Stimulated activated CD8-positive, alpha-beta memory T cell treated with anti-CD3 and anti-CD28 coated beads, Interleukin-7, amount 100 ng/mL, for 48 hours (primary cell): Measurements from ENCODE around the gene GOLGA3.
"Not testable (repeated sequence)": the region's sequence is repeated elsewhere in the genome, so short reads cannot be mapped to it uniquely, and the experiment has no call there.

Experiments used
- DNase-seq, 2 donors: peaks; one replicate each; pipeline ENCODE4 v3.0.0-alpha.2; 2020; ENCODE audit warnings: low read depth in 1 of 2; ENCODE audit errors: extremely low read depth in 1 of 2

Gene GOLGA3

DNA sequence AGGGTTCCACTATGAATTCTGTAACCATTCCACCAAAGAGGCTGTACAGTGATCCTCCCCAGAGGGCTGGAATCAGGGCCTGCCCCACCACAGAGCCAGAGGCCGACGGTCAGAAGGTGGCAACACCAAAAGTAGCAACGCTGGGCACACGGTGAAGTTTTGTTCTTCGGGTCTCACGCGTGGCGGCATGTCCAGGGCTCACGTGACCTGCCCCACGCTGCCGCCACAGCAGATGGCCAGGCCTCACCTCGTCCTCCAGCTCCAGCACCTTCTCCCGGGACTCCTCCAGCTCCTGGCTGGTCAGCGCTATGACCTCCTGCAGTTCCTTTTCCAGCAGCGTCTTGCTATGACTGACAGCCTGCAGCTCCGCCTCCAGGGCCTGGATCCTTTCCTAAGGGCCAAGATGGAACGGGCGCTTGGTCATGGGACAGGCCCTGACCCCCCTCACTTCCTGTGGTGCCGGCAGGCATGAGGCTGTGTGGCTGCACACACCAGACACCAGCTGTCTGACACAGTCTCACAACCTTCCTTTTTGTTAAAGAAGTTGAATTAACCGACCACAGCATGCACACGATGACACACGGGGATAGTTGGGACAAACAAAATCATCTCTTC, 44.6 kb downstream of the GOLGA3 start:
- no peak for DNase-seq

DNA sequence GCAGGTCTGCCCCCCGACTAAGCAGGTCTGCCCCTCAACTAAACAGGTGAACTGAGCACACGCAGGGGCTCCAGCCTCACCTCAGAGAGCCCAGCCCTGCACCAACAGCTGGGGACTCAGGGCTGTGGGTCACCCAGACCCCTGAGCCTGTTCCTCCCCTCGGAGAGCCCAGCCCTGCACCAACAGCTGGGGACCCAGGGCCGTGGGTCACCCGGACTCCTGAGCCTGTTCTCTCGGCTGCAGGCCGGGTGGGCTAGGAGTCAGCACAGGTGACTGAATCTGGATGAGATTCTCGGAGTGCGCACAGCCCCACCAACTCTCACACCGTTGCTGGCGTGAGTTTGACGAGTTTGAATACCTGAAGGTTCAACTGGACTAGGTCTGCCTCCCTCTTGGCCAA, 46.7 kb downstream of the GOLGA3 start:
- no peak for DNase-seq

DNA sequence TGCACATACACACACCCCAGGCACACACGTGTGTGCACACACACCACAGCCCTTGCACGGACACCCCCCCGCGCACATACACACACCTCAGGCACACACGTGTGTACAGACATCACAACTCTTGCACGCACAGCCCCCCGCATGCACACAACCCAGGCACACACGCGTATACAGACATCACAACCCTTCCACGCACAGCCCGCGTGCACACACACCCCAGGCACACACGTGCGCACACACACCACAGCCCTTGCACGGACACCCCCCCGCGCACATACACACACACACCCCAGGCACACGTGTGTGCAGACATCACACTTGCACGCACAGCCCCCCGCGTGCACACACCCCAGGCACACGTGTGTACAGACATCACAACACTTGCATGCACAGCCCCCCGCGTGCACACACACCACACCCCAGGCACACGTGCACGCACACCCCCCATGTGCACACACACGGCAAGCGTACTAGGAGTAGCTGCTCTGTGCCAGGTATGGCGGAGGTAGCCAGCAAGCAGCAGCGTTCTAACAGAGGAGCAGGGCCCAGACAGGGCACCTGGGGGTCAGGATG, 48.8 kb downstream of the GOLGA3 start:
- DNase-seq: no peak

DNA sequence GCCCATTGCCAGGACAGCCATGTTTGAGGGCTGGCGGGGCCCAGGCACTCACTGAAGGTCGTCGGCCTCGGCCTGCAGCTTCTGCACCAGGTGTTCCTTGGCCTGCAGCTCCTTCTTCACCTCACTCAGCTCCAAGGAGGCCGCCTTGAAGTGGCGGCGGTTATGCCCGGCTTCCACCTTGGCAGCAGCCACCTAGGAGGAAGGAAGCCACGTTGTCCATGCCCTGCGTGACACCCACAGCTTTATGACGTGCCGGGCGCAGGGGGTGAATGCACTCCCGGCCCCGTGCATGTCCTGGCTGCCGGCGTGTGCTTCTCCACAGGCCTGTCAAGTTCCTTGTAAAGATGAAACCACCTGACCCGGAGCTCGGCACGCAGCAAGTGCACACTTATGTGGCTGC, 51.1 kb downstream of the GOLGA3 start:
- no peak for DNase-seq

DNA sequence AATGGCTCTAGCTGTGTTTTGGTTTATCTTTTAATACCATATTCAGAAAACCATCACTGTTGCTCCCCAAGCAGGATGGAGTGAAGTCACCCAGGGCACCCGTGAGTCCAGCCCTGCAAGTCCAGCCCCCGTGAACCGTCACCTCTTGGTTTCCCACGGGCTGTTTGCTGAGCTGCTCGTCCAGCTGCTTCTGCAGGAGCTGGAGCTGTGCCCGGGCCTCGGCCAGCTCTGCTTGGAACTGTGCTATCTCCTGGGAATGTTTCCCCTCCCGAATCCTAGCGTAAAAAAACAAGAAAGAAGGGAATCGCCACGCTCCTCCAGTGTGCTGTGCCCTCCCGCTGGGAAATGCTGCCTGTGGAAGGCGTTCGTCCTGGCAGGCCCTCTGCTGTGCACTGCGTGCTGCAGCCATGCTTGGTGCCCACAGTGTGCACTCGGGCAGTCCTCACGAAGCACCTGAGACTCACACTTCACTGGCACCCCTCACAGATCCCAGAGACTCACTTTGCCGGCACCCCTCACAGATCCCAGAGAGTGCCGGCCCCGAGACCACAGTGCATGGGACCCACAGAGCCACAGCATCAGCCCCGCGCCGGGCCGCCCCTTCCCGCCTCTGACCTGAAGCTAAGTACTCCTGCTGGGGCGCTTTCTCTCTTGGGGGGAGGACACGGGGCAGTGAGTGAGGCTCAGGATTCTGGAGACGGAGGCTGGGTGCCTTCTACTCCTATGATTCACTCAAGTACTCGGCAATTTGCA, 51.7 kb downstream of the GOLGA3 start:
- DNase-seq: no peak

DNA sequence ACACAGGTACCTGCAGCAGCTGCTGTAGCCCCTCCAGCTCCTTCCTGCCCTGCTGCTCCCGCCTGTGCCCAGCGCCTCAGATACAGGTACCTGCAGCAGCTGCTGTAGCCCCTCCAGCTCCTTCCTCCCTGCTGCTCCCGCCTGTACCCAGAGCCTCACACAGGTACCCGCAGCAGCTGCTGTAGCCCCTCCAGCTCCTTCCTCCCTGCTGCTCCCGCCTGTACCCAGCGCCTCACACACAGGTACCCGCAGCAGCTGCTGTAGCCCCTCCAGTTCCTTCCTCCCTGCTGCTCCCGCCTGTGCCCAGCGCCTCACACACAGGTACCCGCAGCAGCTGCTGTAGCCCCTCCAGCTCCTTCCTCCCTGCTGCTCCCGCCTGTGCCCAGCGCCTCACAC, 52.4 kb downstream of the GOLGA3 start:
- not testable (repeated sequence) for DNase-seq

DNA sequence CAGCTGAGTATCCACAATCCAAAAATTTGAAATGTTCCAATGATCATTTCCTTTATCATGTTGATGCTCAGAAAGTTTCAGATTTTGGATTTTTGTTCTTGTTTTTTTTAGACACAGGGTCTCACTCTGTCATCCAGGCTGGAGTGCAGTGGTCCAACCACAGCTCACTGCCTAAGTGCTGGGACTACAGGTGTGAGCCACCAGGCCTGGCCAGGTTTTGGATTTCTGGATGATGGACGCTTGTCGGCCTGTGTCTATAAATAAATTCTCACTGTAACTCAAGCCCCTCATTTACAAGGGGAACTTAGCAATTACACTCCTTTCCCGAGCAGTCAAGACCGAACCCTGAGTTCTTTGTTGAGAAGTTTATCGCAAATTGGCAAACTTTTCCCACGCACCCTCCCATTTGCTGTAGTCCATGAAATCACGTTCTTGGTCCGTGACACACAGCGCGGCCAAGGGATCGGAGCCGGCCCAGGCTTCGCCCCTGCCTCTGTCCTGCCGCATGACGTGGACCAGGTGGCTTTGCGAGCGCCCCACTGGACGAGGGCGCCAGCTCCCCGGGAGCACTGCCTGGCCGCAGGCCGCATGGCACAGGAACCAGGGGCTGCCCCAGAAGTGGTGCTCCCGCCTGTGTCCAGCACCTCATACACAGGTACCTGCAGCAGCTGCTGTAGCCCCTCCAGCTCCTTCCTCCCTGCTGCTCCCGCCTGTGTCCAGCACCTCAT, 53.0 kb downstream of the GOLGA3 start:
- no peak for DNase-seq

DNA sequence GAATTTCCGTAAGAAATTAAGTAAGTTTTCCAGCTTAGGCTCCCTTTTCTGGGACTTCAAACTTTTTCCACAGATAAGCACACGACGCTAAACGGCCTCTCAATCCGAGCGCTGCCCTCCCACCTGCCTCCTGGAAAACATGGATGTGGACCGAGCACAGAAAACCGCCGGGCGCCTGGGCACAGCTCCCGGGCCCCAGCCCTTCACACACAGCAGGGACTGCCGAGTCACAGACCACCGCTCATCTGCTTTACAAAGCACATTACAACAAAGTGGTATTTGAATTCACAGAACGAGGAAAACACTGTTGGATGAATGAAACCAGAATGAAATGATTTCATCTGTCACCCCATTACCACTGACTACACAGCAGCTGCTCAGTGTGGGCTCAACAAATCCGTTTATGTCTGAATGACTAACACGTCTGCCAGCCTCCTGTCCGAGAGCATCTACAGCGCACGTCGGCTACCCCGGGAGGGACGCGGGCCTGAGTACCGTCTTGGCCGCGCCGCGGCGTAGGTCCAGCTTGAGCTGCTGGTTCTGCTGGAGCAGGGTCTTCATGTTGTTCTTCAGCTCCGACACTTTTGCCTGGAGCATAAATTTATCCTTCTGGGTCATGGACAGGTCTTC, 53.9 kb downstream of the GOLGA3 start:
- DNase-seq: no peak

DNA sequence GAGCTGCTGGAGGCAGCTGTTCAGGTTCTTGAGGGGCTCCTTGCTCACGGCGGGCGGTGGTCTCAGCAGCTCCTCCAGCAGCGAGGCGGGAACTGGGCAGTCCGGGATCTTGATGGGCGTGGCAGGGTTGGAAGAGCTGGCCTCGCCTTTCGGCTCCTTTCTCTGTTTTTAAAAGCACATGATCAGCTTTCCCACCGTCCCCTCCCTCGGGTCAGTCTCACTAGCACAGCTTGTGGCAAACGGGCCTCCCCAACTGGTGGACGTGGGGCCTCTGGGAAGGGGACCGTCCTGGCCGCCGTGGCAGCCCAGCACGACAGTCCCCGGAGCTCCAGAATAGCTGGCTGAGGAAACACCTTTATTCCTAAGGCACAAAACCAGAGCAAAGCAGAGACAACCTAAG, 54.5 kb downstream of the GOLGA3 start:
- DNase-seq: no peak

DNA sequence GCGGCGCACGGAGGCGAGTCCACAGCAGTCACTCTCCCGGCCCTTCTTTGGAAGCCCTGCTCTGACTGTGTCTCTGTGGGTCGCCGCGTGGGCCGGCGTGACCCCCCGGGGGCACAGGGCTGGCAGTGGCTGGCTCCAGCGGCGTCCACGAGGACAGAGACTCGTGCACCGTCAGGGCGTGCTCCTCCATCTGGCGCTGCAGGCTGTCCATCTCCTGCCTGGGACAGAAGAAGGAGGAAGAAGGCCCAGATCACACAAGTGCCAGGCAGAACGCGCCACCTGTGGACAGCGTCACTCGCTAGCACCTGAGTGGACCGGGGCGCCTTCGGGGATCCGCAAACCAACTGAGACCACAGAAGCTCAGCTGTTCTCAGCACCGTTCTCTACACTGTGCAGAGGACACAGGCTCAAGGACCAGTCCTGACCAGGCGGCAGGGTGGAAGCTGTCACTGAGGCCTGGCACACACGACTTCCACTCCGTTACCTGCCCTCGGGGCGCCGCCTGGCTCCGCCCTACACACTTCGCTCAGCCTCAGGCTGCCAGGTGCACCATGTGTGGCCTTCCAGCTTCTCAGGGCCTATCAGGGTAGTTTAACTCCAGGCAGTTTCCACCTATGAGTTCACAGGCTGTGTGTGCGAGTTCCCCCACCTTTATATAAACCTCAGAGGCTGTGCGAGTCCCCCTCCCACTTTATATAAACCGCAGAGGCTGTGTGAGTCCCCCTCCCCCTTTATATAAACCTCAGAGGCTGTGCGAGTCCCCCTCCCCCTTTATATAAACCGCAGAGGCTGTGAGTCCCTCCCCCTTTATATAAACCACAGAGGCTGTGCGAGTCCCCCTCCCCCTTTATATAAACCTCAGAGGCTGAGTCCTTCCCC, 55.4 kb downstream of the GOLGA3 start:
- DNase-seq: no peak

DNA sequence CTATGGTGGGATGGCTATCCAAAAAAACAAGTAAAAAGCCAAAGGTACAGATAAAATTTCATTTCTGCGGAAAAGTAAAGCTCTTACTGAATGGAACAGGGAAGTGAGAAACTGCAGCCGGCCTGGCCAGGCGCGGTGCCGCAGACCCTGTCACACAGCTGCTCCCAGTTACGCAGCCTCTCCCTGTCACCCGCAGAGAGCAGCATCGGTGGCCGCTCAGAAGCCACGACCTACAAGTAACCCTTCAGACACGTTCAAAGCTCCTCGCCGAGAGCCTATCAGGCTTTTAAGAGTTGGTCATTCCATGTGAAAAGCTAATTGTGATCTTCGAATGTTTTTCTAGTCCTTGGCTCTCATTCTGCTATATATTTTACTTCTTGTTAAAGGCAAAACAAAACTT, 56.1 kb downstream of the GOLGA3 start:
- DNase-seq: no peak

DNA sequence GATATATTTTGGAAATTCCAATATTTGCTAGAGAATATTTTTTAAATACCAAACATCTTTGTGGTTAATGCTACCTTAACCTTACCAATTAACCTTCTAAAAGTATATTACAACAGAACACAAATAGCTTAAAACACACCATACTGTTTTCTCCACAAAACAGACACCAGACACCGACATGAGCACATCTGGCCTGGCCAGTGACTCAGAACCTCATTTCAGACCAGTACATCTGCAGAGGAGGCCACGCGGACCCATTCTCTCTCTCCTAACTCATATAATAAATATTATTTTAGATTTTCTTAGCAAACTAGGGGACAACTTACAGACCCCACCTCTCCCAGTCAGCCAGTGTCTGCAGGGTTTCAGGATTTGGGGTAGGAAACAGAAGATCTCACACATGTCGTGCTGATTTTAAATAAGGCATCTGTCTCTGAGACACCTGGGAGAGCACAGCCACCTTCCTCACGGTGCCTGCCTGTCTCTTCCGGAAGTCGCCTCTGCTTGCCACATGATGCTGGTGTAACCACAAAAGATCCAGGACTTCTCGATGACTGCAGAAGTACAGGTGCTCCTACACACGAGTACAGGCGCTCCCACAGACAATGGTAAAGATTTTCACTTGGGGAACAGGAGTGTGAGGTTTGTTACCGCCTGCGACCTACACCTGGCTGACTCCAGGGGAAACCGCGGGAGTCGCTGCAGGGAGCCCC, 57.4 kb downstream of the GOLGA3 start:
- no peak for DNase-seq

DNA sequence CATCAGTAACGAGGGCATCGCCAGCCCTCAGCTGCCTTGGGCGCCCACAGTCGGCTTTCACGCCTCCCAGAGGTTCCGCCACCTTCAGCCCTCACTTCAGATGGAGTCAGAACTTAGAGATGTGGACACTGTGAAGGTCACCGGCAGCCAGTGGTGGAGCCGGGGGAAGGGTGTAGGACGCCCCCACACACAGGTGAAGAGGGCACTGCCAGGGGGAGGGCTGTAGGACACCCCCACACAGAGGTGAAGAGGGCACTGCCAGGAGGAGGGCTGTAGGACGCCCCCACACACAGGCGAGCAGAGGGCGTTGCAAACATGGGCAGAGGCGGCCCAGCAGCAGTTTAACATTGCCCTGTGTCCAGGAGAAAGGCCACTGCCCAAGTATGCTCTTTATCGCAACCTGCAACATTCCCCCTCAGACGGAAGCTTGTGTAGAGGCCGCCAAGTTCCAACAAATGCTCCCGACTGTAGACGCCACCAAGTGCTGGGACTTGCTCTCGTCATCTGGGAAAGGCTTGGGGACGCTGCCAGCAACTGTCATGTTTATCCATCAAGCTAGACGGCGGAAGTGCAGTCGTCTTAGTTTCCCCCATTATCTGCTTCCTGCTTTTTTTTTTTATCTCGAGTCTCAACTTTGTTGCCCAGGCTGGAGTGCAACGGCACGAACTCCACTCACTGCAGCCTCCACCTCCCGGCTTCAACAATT, 62.1 kb downstream of the GOLGA3 start:
- no peak for DNase-seq

DNA sequence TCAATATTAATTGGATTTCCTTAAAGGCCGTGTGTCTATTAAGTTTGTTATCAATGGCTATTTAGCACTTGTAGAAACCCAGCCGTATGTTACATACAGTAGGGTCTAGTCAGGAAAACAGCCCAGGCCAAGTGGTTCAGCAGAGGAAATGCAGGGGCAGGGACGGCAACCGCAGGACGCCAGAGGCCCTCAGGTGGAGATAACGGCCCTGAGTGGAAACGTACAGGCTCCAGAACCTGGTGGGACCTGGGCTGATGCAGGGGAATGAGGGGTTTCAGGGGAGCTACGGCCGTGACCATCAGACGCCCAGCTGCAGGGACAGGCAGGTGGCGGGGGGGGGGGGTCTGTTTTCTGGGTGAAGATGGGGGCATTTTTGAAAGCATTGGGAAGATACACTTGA, 63.3 kb downstream of the GOLGA3 start:
- no peak for DNase-seq

DNA sequence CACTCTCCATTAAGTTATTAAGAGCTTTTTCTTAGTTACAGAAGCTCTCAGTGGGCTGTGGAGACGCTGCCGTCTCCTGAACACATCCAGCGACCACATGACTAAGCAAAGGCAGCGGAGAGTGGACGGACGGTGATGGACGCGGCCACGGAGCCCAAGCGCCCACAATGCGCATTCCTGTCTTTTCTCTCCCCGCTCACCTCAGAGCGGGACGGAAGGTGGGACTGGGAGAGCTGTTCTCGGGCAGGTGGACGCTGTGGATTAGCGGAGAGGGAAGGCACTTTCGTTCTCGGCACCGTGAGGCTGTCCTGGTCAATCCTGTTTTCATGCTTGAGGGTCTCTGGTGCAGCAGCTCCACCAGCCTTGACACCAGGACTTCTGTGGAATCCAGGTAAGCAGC, 64.4 kb downstream of the GOLGA3 start:
- DNase-seq: no peak

DNA sequence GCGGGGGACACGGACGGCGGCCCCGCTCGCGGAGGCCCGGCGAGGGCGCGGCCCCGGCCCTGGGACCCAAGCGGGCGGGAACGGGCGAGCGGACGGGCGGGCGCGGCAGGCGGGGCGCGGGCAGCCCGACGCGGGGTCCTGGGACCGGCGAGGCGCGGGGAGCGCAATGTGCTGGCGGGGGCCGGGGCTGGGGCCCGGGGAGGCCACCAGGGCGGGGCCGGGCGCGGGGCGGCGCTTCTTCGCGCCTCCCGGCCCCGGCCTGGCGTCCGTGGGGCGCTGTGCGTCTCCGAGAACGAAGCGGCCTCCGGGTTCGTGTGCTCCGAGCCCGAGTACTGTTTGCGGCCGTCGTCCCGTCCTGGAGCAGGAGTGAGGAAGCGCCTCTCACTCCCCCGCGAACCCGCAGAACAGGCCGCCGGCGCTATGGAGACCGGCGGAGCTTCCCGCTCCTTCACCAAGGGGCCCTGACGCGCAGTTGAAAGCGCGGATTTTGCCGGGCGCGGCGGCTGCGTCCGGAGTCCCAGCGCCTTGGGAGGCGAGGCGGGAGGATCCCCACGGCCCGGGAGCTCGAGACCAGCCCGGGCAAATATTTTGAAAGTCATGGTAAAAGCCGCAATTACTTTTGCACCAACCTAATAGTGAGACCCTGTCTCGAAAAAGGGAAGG, 66.6 kb downstream of the GOLGA3 start:
- DNase-seq: peak; percentile 69 to 73

DNA sequence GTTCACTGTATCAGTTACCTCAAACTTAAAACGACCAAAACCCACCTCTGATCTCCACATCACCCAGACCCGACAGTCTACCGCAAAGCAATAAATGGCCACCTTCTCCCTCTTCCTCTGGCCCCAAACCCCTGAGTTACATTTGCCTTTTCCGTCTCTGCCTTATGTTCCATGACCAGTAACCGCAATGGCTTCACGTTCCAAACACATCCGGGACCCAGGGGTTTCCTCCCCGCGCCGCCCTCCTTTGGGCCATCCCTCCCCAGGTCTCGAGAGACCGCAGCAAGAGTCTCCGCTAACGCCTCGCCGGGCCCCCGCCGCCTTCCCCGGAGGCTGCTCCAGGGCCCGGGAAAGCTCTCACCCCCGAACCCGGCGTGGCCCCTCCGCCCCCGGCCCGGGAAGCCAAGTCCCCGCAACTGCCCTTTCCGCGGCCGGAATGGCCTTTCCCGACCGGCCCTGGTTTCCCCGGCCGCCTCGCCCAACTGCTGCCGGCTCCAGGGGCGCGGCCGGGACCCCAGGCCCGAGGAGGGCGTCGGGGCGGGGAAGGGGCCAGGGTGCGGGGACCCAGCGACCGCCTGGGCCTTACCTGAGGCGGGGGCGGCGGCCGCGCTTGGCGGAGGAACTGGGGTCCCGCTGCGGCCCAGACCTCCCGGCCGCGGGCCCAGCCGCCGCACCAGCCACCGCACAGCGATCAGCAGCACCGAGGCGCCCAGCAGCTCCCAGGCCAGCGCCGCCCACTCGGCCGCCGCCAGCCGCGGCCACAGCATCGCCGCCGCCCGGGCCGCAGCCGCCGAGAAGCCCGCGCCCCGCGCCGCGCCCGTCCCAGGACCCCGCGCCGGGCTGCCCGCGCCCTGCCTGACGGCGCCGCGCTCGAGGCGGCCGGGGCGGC, 67.4 kb downstream of the GOLGA3 start, which contains the start of gene ANKLE2:
ANKLE2 (minus strand) TSS at position 801 of the 889 bp plus-strand sequence; CDS start at position 767, 34 bp downstream.
- peak; percentile 55 to 64 for DNase-seq
